UCSD-AML1 (cell line): Measurements from ENCODE around the gene SYT8.
"Not testable (repeated sequence)": the region's sequence is repeated elsewhere in the genome, so short reads cannot be mapped to it uniquely, and the experiment has no call there.

Experiments used
- DNase-seq: peaks from one replicate; lab custom pipeline; 2025; ENCODE audit not compliant: unreplicated experiment; lab: John Stamatoyannopoulos, UW

Gene SYT8, protein sequence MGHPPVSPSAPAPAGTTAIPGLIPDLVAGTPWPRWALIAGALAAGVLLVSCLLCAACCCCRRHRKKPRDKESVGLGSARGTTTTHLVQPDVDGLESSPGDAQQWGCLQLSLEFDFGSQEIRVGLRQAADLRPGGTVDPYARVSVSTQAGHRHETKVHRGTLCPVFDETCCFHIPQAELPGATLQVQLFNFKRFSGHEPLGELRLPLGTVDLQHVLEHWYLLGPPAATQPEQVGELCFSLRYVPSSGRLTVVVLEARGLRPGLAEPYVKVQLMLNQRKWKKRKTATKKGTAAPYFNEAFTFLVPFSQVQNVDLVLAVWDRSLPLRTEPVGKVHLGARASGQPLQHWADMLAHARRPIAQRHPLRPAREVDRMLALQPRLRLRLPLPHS

GRCh38 chr11:1834779-1835670 lies at the start of gene SYT8:
TSS of gene SYT8 (plus strand) at chr11:1834990. CDS start at chr11:1835106, 116 bp downstream.
- no peak for DNase-seq

GRCh38 chr11:1785749-1786413 lies 48.9 kb upstream of the SYT8 start:
- no peak for DNase-seq

- no peak for DNase-seq
Measured at GRCh38 chr11:1786466-1786865, 48.3 kb upstream of the SYT8 start.

DNA sequence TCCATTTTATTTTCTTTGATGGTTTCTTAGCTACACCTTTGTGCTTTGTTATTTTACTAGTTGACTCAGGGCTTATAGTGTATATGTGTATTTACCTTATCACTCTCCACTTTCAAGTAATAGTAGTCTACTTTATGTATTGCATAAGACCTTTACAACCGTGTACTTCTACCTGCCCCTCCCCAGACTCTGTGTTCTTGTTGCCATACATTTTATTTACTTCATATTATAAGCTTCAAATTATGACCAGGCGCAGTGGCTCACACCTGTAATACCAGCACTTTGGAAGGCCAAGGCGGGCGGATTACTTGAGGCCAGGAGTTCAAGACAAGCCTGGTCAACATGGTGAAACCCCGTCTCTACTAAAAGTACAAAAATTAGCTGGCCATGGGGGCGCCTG lies 42.9 kb upstream of the SYT8 start:
- DNase-seq = no peak

DNA sequence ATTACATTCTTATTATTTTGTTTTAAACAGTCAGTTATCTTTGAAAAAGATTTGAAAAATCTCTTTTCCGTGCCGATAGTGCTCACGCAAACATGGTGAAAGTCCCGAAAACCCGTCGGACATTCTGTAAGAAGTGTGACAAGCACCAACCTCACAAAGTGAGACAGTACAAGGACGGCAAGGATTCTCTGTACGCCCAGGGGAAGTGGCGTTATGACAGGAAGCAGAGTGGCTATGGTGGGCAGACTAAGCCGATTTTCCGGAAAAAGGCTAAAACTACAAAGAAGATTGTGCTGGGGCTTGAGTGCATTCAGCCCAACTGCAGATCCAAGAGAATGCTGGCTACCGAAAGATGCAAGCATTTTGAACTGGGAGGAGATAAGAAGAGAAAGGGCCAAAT lies 42.3 kb upstream of the SYT8 start:
- DNase-seq = peak; percentile 58

GRCh38 chr11:1793081-1793480 lies 41.7 kb upstream of the SYT8 start:
- no peak for DNase-seq

DNA sequence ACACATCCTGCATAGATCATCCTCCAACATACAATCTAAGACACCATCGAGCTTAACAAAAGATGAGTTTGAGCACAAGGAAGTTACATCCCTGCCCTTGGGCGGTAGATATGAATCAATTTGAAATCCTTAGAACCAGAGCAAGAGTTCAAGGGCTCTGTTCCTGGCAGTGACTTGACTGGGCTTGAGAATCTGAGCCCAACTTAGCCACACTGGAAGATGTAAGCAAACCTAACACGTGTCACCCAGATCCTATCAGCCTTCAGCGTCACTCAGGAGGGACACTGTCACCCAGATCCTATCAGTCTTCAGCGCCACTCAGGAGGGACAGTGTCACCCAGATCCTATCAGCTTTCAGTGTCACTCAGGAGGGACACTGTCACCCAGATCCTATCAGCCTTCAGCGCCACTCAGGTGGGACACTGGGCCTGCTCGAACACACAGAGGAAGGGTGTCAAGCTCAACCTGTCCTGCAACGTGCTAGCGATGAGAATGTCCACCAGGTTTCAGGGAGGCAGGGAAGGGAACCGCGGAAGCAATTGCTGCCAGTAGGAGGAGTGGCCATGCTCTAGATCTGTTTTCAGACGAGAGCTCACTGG lies 38.3 kb upstream of the SYT8 start:
- DNase-seq = no peak

GRCh38 chr11:1797391-1798125 lies 37.2 kb upstream of the SYT8 start:
- no peak for DNase-seq

DNA sequence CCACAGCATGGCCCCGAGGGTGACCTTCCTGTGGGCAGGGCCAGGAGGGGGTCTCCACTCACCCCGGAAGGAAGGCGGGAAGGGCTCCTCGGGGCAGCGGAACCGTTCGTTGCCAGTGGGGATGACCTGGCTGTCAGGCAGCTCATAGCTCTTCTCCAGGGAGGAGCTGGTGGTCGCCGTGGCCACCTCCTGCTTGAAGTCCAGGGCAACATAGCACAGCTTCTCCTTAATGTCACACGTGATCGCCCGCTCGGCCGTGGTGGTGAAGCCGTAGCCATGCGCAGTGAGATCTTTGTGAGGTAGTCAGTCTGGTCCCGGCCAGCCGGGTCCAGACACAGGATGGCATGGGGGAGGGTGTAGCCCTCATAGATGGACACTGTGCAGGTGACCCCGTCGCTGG lies 31.5 kb upstream of the SYT8 start:
- DNase-seq = no peak

DNA sequence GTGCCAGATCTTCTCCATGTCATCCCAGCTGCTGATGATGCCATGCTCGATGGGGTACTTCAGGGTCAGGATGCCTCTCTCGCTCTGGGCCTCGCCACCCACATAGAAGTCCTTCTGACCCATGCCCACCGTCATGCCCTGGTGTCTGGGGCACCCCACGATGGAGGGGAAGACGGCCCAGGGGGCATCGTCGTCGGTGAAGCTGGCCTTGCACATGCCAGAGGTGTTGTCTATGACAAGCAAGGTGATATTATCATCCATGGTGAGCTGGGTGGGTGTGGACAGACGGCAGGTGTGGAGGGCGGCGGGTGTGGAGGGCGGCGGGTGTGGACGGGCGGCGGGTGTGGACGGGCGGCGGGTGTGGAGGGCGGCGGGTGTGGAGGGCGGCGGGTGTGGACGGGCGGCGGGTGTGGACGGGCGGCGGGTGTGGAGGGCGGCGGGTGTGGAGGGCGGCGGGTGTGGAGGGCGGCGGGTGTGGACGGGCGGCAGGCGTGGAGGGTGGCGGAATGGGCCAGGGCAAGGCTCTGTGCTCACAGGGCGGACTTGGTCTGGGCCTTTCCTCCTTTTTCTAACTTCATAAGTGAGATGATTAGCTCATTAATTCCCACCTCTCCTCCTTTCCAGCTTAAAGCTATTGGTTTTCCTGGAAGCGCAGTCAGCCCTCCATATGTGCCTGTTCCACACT lies 30.8 kb upstream of the SYT8 start:
- DNase-seq = not testable (repeated sequence)

DNA sequence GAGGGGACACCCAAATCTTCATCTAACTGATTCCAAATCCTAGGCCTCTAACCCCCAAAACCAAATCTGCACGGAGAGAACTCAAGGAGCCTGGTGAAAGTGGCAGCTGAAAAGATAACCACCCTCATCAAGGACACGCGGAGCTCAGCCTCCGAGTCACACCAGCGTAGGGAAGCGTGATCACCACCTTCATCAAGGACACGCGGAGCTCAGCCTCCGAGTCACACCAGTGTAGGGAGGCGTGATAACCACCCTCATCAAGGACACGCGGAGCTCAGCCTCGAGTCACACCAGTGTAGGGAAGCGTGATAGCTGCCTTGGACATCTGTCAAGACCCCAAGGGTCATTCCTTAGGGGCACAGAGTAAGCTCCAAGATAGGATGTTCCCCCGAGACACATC lies 29.3 kb upstream of the SYT8 start:
- DNase-seq = no peak

GRCh38 chr11:1807264-1807995 lies 27.4 kb upstream of the SYT8 start:
- no peak for DNase-seq

DNA sequence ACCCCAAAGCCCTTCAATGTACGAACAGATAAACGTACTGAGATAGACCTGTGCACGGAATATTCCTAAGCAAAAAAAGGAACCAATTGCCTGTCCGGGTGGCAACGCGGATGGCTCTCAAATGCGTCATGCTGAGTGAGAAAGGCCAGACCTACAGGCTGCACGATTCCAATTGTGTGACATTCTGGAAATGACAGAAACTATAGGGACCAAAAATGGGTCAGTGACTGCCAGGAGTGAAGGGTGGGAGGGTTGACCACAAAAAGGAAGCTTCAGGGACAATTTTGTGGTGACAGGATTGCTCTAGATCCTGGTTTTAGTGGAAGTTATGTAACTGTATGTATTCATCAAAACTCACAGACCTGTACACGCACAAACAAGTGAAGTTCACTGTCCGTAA lies 24.0 kb upstream of the SYT8 start:
- DNase-seq = peak; percentile 39

DNA sequence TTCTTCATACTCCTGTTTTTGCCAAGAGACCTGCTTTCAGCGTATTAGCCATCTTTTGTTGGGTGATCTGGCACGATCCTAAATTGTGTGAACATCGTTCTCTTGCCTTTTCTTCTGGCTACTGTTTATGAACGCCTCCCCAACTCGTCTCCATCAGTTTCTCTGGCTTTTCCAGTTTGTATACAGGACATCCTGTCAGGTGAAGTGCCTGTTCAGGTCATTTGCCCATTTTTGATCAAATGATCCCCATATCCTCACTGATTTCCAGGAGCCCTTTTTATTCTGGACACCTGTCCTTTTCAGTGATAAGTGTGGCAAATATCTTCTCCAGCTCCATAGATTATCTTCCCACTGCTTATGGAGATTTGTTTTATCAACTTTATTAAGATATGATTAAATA lies 22.5 kb upstream of the SYT8 start:
- DNase-seq = no peak

DNA sequence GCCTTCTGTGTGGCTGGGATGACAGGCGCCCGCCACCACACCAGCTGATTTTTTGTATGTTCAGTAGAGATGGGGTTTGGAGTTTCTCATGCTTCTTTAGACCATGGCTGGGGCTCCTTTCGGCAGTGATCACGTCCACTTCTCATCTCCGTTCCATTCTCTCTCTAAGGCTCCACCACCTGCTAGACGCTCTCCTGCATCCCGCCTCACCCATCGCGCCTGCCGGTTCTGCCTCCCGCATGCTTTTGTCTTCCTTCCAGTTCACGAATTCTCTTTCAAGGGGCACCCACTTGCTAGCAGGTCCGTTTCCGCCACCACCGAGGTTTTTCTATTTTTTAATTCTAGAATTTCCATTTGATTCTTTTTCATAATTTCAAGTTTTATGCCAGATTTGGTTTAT lies 22.0 kb upstream of the SYT8 start:
- DNase-seq = no peak

DNA sequence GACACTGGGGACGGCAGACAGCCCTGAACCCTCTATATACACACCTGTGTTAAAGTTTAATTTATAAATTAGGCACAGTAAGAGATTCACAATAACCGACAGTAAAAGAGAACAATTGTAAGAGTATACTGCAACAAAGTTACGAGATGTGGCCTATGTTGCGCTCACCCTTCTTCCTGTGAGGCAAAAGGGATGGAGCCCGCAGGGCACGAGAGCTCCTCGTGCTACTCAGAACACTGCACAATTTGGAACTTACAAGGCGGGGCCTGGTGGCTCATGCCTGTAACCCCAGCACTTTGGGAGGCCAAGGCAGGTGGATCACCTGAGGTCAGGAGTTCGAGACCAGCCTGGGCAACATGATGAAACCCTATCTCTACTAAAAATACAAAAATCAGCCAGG lies 21.4 kb upstream of the SYT8 start:
- not testable (repeated sequence) for DNase-seq

- DNase-seq = no peak
Measured at GRCh38 chr11:1814691-1815090, 20.1 kb upstream of the SYT8 start.

DNA sequence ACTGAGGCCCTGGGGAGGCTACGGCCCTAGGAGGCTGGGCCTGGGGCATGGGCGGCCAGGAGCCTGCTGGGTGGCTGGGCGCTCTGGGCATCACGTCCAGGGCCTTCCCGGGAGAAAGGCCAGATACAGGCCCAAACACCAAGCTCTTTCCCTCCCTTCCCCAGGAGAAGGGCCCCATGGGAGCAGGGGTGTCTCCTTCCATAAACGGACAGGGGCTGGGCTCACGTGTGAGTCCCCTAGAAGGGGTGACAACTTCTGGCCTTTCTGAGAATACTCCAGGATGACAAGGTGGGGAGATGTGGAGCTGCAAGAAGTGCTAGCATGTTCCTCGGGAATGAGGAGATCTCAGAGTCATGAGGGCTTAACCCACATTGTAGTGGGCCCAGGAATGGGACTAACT lies 19.5 kb upstream of the SYT8 start:
- DNase-seq = no peak

DNA sequence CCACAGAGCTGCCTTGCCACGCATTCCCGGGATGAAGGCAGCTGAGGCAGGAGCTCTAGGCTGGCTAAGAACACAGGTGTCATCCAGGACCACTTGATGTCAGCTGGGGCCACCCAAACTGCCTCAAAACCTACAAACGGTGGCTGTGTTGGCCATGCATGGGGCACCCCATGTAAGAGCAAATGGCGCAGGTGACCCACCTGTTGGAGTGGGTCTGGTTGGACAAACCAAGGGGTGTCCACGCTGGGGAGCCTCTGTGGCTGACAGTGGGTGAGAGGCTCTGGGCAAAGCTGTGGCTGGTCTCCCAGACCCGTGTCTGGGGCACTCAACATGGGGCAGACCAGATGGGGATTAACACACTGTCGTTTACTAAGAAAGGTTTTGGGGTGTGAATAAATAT lies 19.0 kb upstream of the SYT8 start:
- DNase-seq = no peak
